Naive thymus-derived CD4-positive, alpha-beta T cell (primary cell): Measurements from ENCODE around the gene PAOX. TPM values are rescaled to one million over a fixed set of nuclear protein-coding genes. Genes with fewer than 3 reads are reported as not detected.
"Not testable (repeated sequence)": the region's sequence is repeated elsewhere in the genome, so short reads cannot be mapped to it uniquely, and the experiment has no call there.

Source experiments
- ATAC-seq: fragments of 150-1000 bp; cut with Tn5 transposase; 2 replicates; pipeline ENCODE4 v1.10.0; 2021; ENCODE audit warnings: mild to moderate bottlenecking, moderate library complexity
- CTCF ChIA-PET: fragments of 350-600 bp; sonication (Branson Sonifier 250); formaldehyde crosslinking; loops from one replicate; lab custom pipeline; 2021; ENCODE audit warnings: antibody characterized with exemption; lab: Charles Lee
- POLR2A ChIA-PET: fragments of 350-600 bp; sonication (Branson Sonifier 250); formaldehyde crosslinking; loops from one replicate; lab custom pipeline; 2021; ENCODE audit warnings: antibody characterized with exemption, inconsistent platforms; lab: Charles Lee
- DNase-seq, 9 donors: peaks; one replicate each; pipeline versions ENCODE4 v3.0.0 to v3.0.0-alpha.2; 2020 to 2022; ENCODE audit warnings: mixed read lengths in 1 of 9
- H3K27ac ChIP-seq: one replicate; pipeline ENCODE4 v1.7.0; 2013; ENCODE audit warnings: mild to moderate bottlenecking, low read depth, low read length, moderate library complexity
- H3K27me3 ChIP-seq, 2 donors: one replicate each; pipeline ENCODE4 v1.7.0; 2013; ENCODE audit warnings: low read length in 2 of 2, mild to moderate bottlenecking in 2 of 2, moderate library complexity in 2 of 2; ENCODE audit not compliant: control insufficient read depth in 2 of 2, insufficient read depth in 2 of 2
- H3K36me3 ChIP-seq, 3 experiments: 1 replicate in 2 of 3; 2 replicates in 1 of 3; pipeline ENCODE4 v1.7.0; 2013; ENCODE audit warnings: low read length in 3 of 3, mild to moderate bottlenecking in 3 of 3, moderate library complexity in 1 of 3; ENCODE audit not compliant: insufficient read depth in 3 of 3, control insufficient read depth in 2 of 3
- H3K4me1 ChIP-seq, 2 donors: one replicate each; pipeline ENCODE4 v1.7.0; 2013; ENCODE audit warnings: low read length in 2 of 2, mild to moderate bottlenecking in 2 of 2, moderate library complexity in 1 of 2; ENCODE audit not compliant: control insufficient read depth in 2 of 2, insufficient read depth in 2 of 2
- H3K4me3 ChIP-seq: 2 replicates; pipeline ENCODE4 v1.7.0; 2013; ENCODE audit warnings: mild to moderate bottlenecking, low read length
- H3K9me3 ChIP-seq, 3 experiments: 1 replicate in 2 of 3; 2 replicates in 1 of 3; pipeline ENCODE4 v1.7.0; 2013; ENCODE audit warnings: low read length in 3 of 3; ENCODE audit not compliant: control insufficient read depth in 2 of 3
- H3K27ac Mint-ChIP-seq, 9 donors: one replicate each; pipeline ENCODE4 v1.8.0; 2020 to 2022; ENCODE audit warnings: mixed read lengths in 9 of 9, mild to moderate bottlenecking in 8 of 9, moderate library complexity in 5 of 9, inconsistent platforms in 2 of 9
- H3K27me3 Mint-ChIP-seq, 5 donors: one replicate each; pipeline ENCODE4 v1.8.0; 2021 to 2022; ENCODE audit warnings: mixed read lengths in 5 of 5, mild to moderate bottlenecking in 1 of 5
- H3K36me3 Mint-ChIP-seq, 5 donors: one replicate each; pipeline ENCODE4 v1.8.0; 2020 to 2022; ENCODE audit warnings: mixed read lengths in 5 of 5, mild to moderate bottlenecking in 3 of 5, inconsistent platforms in 1 of 5
- H3K4me1 Mint-ChIP-seq, 7 donors: one replicate each; pipeline ENCODE4 v1.8.0; 2020 to 2022; ENCODE audit warnings: mixed read lengths in 7 of 7, mild to moderate bottlenecking in 3 of 7, inconsistent platforms in 1 of 7
- H3K4me3 Mint-ChIP-seq, 10 donors: one replicate each; pipeline ENCODE4 v1.8.0; 2020 to 2022; ENCODE audit warnings: mild to moderate bottlenecking in 10 of 10, mixed read lengths in 10 of 10, moderate library complexity in 6 of 10, inconsistent platforms in 2 of 10
- H3K9me3 Mint-ChIP-seq, 11 donors: one replicate each; pipeline ENCODE4 v1.8.0; 2020 to 2022; ENCODE audit warnings: mixed read lengths in 11 of 11, mild to moderate bottlenecking in 4 of 11, inconsistent platforms in 1 of 11, moderate library complexity in 1 of 11
- intact Hi-C, 2 donors: fragments of 100-400 bp; cut with micrococcal nuclease; formaldehyde crosslinking; loops; one replicate each; pipeline ENCODE4 v1.15.1; 2023
- polyA plus RNA-seq, 2 donors: library from polyadenylated mRNA; unstranded; fragments of 300-500 nt; fragmentation: Illumina TruSeq; gene quantifications; one replicate each; pipeline ENCODE4 v1.2.3, GENCODE V29; 2021
- total RNA-seq, 6 experiments: library from RNA in 5 of 6; stranded (reverse) in 5 of 6; gene quantifications; 1 replicate in 5 of 6; 2 replicates in 1 of 6; pipeline ENCODE4 v1.2.3 and lab custom pipeline; 2021 to 2026

The PAOX gene
- total and polyA plus RNA-seq, 7 experiments from 2014 or later = 1.6 to 9.8 (median 7.7) TPM

DNA sequence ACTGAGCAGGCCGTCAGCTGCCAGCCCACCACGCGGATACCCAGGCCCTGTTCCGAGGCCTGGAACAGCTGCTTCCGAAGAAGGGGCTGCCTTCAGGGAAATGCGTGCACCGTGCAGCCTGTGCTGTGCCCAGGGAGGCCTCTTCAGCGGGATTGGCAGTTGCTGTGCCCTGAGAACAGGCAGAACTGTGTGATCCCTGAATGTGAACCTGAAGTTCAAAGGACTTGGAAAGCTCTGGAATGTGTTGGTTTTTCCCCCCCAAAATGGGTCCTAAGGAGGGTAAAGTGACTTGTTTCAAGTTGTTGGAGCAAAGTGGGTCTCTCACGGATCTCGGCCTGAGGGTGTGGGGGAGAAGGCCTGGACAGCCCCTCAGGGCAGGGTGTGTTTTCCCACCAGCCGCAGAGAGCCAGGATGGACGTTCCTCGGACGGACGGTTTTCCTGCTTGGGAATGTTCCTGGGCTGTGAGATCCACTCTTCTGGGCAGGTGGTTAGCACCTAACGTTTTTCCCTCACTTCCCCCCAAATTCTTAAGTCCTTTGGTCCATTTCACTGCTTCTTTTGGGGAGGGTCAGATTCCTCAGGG, 43.3 kb downstream of the PAOX start:
- Histone ChIP-seq H3K4me3 (no peak overlapping the region), H3K36me3 (peaks cover 0 to 34% (median 0%) of the 10 kb centered on the region in 3 experiments), H3K9me3 (no peaks in the 10 kb centered on the region), H3K27ac (no peak overlapping the region), H3K27me3 (no peaks in the 10 kb centered on the region), H3K4me1 (no peaks in the 10 kb centered on the region)
- Mint-ChIP-seq H3K4me1 (peaks cover 0 to 3% (median 0%) of the 10 kb centered on the region in 7 donors), H3K9me3 (no peaks in the 10 kb centered on the region), H3K36me3 (peaks cover 0 to 8% (median 4%) of the 10 kb centered on the region in 5 donors), H3K27me3 (peaks cover 0 to 19% (median 0%) of the 10 kb centered on the region in 5 donors), H3K27ac (no peak overlapping the region), H3K4me3 (peak overlapping the region in 3 of 10 donors; percentile 19 to 73 (median 58))
- intact Hi-C loops = no loop called here
- no peak for ATAC-seq
- ChIA-PET CTCF (no interaction called here), POLR2A (no interaction called here)
- no peak for DNase-seq

DNA sequence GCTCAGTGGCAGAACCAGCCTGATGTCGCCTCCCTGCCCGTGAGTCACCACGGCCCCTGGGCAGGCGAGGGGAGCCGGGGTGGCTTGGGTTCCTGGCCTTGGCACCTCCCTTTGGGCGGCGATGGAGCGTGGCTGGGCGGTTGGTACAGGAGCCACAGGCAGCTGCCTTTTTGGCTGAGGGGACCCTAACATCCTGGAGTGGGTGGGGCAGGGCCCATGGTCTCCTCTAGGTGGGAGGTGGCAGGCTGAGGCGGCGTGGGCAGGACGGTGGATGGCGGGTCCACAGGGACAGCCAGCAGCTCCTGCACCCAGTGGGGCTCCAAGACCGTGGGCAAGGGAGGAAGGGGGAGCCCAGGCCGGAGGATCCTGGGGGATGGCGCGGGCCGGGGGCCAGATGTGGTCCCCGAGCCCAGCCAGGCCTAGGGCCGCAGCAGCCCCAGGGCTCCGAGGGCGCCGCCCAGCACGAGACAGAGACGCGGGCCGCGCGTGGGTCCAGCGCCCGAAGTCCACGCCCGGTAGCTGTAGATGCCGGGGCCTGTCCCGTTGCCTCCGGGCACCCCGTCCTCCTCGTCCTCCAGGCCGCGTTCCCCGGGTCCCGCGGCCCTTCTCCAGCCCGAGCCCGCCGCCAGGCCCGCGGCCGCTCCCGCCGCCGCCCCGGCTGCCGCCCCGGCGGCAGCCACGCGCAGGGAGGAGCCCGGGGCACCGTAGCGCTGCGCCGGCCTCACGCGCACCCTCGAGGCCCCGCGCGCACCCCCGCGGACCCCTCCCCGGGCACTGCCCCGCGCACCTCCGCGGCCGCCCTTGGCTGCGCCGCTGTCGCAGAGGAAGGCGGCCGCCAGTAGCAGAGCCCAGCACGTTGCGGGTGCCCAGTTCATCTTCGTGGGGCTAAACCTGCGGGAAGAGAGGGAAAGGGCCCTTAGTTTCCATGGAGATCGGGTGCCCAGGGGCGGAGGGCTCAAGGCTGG, 44.0 kb downstream of the PAOX start:
- Mint-ChIP-seq H3K9me3 (peaks cover 0 to 1% (median 0%) of the 10 kb centered on the region in 11 donors), H3K4me1 (peaks cover 0 to 3% (median 0%) of the 10 kb centered on the region in 7 donors), H3K27me3 (peaks cover 0 to 19% (median 0%) of the 10 kb centered on the region in 5 donors), H3K4me3 (peak overlapping the region in 7 of 10 donors; percentile 16 to 73 (median 36)), H3K36me3 (peaks cover 0 to 8% (median 4%) of the 10 kb centered on the region in 5 donors), H3K27ac (no peak overlapping the region)
- CTCF ChIA-PET = no interaction called here
- no peak for DNase-seq
- no peaks in the 10 kb centered on the region for H3K9me3 ChIP-seq
- no peaks in the 10 kb centered on the region for H3K4me1 ChIP-seq
- H3K36me3 ChIP-seq = peaks cover 0 to 32% (median 0%) of the 10 kb centered on the region in 3 experiments
- intact Hi-C loops = no loop called here
- H3K27me3 ChIP-seq = no peaks in the 10 kb centered on the region
- peak; percentile 31 for ATAC-seq
- H3K4me3 ChIP-seq = no peak overlapping the region
- no peak overlapping the region for H3K27ac ChIP-seq
- POLR2A ChIA-PET = no interaction called here

DNA sequence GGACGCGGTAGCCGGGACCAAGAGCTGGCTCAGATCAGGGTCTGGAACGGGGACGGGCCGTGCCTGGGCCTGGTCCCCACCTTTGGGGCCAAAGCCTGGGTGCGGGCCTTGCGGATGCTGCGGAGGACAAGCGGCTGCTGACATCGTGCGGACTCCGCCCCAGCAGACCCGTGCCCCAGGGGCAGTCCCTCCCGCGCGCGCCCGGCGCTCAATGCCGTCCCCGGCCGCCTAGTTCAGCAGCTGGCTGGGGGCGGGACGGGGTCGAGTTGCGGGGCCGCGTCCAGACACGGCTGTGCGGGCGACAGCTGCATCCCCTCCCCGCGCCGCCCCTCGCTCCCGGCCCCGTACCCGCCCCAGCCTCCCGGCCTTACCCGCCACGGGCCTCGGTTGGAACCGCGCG, 45.0 kb downstream of the PAOX start:
- ATAC-seq, H3K9me3 Mint-ChIP-seq, H3K27ac ChIP-seq, H3K4me3 ChIP-seq, CTCF ChIA-PET, H3K4me1 ChIP-seq, POLR2A ChIA-PET, H3K36me3 Mint-ChIP-seq, H3K9me3 ChIP-seq, H3K4me3 Mint-ChIP-seq, H3K4me1 Mint-ChIP-seq, intact Hi-C loops, DNase-seq, H3K27me3 ChIP-seq, H3K27ac Mint-ChIP-seq: not testable (repeated sequence)
- peaks cover 0 to 22% (median 0%) of the 10 kb centered on the region in 3 experiments for H3K36me3 ChIP-seq
- H3K27me3 Mint-ChIP-seq = peaks cover 0 to 19% (median 0%) of the 10 kb centered on the region in 5 donors

DNA sequence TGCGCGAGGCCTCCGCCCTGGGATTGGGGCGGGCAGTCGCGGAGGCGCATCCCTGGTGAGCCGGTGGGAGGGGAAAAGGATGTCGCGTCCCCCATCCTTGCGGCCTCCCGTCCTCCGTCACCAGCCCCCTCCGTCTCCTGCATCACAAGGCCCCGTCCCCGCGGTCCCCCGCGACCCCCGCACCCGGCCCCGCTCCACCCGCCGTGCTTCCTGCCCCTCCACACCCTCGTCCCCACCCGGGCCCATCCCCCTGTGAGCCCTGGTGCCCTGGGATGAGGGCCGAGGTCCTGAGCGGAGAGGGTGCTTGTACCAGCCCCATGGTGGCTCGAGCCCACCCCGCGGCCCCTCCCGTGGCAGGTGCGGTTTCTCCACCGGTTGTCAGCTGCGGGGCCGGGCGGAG, 45.5 kb downstream of the PAOX start, which contains the start of gene SPRN:
Gene SPRN, minus strand, starts transcription at position 25 of the 400 bp plus-strand sequence. CDS start 944 bp downstream, outside the sequence.
- H3K4me3 Mint-ChIP-seq = peak within 1 kb of the TSS in 7 of 10 donors; percentile 6 to 73 (median 36)
- H3K4me1 Mint-ChIP-seq, POLR2A ChIA-PET, DNase-seq, H3K36me3 Mint-ChIP-seq, H3K4me3 ChIP-seq, H3K27me3 ChIP-seq, CTCF ChIA-PET, ATAC-seq, H3K27ac Mint-ChIP-seq, H3K27ac ChIP-seq, intact Hi-C loops, H3K4me1 ChIP-seq, H3K9me3 ChIP-seq: not testable (repeated sequence)
- H3K27me3 Mint-ChIP-seq = peaks cover 0 to 22% (median 0%) of the 10 kb centered on the region in 5 donors
- peaks cover 0 to 15% (median 5%) of the 10 kb centered on the region in 11 donors for H3K9me3 Mint-ChIP-seq
- peaks cover 0 to 17% (median 0%) of the 10 kb centered on the region in 3 experiments for H3K36me3 ChIP-seq

DNA sequence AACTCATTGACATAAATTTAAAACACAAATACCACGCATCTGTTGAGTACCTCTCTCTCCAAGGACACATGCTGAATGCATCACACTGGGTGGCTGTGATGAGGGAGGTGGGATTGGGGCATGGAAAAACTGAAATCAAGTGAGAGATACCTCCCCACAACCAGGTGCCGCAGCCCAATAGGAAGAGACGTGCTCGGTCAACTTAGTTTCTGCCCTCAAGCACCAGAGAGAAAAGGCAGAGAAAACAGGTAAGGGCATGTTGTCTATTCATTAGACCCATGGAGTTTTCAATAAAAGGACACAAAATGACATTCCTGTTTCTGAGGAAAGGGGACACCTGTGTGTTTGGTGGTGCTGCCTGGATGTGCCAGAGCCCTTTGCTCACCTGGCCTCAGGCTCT, 50.5 kb downstream of the PAOX start:
- H3K27ac ChIP-seq, CTCF ChIA-PET, H3K36me3 ChIP-seq, POLR2A ChIA-PET, H3K4me1 Mint-ChIP-seq, H3K27ac Mint-ChIP-seq, H3K36me3 Mint-ChIP-seq, H3K9me3 ChIP-seq, H3K4me3 Mint-ChIP-seq, DNase-seq, H3K27me3 ChIP-seq, H3K4me1 ChIP-seq, H3K4me3 ChIP-seq, intact Hi-C loops, ATAC-seq: not testable (repeated sequence)
- peaks cover 0 to 17% (median 6%) of the 10 kb centered on the region in 11 donors for H3K9me3 Mint-ChIP-seq
- H3K27me3 Mint-ChIP-seq = peaks cover 0 to 11% (median 3%) of the 10 kb centered on the region in 5 donors

DNA sequence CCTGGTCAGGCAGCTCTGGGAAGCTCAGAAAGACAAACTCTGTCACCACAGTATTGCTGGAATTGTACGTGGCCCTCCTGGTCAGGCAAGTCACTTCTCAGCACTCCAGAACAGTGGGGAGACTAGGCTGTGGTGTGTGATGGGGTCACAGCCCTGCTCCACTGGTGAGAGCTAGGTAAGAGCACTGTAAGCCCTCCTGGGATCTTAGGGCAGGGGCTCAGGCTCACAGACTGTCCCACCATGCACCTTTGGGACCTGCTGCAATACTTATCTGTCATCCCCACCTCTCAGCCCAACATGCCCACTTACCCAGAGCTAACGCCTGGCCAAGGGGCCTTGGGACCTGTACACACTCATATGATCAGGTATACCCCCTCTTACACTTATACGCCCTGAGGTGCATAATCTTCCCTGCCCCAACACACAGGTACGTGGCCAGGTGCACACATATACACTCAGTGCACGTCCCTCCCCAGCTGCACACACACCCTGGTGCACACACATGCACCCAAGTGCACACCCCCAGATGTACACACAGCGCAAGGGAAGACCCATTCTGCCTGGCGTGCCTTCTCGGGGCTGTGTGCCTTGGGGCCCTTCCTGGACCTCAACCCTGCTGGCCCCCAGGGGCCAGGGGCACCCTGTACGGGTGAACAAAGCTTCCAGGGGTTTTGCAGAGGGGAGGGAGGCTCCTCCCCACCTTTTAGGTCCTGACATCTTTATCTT, 53.0 kb downstream of the PAOX start:
- Mint-ChIP-seq H3K9me3 (peaks cover 0 to 23% (median 6%) of the 10 kb centered on the region in 11 donors), H3K27me3 (peaks cover 7 to 25% (median 11%) of the 10 kb centered on the region in 5 donors)
- ATAC-seq = peak; percentile 24
- H3K36me3 ChIP-seq, POLR2A ChIA-PET, H3K36me3 Mint-ChIP-seq, DNase-seq, H3K27ac ChIP-seq, H3K4me1 Mint-ChIP-seq, H3K4me1 ChIP-seq, H3K27ac Mint-ChIP-seq, H3K4me3 Mint-ChIP-seq, H3K4me3 ChIP-seq, H3K27me3 ChIP-seq, H3K9me3 ChIP-seq, intact Hi-C loops, CTCF ChIA-PET: not testable (repeated sequence)
